Heart left ventricle (tissue), 16 donors: ENCODE results near the gene B4GALT1. TPM values are rescaled to one million over a fixed set of nuclear protein-coding genes. Genes with fewer than 3 reads are reported as not detected.

Source experiments
- ATAC-seq, 4 donors: fragments of 200-7000 bp; cut with Tn5 transposase; one replicate each; pipeline ENCODE4 v1.9.1; 2020 to 2022; ENCODE audit warnings: moderate library complexity in 4 of 4, mild to moderate bottlenecking in 3 of 4, moderate number of reproducible peaks in 1 of 4
- DNase-seq, 5 donors: peaks; one replicate each; pipeline ENCODE4 v3.0.0-alpha.2; 2020
- H3K27ac ChIP-seq, 12 donors: fragments of 200-600 bp; sonication (generic) in 4 of 12; one replicate each; pipeline versions ENCODE4 v1.5.0 to v1.8.0; 2016 to 2022; ENCODE audit warnings: mild to moderate bottlenecking in 2 of 12
- H3K27me3 ChIP-seq, 9 donors: fragments of 200-600 bp; sonication (generic) in 2 of 9; one replicate each; pipeline versions ENCODE4 v1.5.1 to v1.8.0; 2016 to 2022; ENCODE audit warnings: mild to moderate bottlenecking in 3 of 9
- H3K36me3 ChIP-seq, 9 donors: fragments of 200-600 bp; sonication (generic) in 2 of 9; one replicate each; pipeline versions ENCODE4 v1.5.0 to v1.8.0; 2018 to 2022; ENCODE audit warnings: mild to moderate bottlenecking in 2 of 9
- H3K4me1 ChIP-seq, 12 donors: fragments of 200-600 bp; sonication (generic) in 4 of 12; one replicate each; pipeline versions ENCODE4 v1.5.0 to v1.8.0; 2016 to 2022; ENCODE audit warnings: mild to moderate bottlenecking in 3 of 12
- H3K4me3 ChIP-seq, 12 donors: fragments of 200-600 bp; sonication (generic) in 4 of 12; one replicate each; pipeline versions ENCODE4 v1.5.0 to v1.8.0; 2017 to 2022; ENCODE audit warnings: mild to moderate bottlenecking in 9 of 12, moderate library complexity in 4 of 12
- H3K9me3 ChIP-seq, 12 donors: fragments of 200-600 bp; sonication (generic) in 4 of 12; one replicate each; pipeline versions ENCODE4 v1.5.0 to v1.8.0; 2016 to 2022; ENCODE audit warnings: mild to moderate bottlenecking in 1 of 12
- POLR2A ChIP-seq, 2 donors: fragments of 450-650 bp; IDR thresholded peaks; one replicate each; pipeline ENCODE4 v1.6.1; 2017; ENCODE audit warnings: antibody characterized with exemption in 2 of 2, mild to moderate bottlenecking in 2 of 2, moderate library complexity in 2 of 2
- WGBS, 4 donors: extraction: QIAGEN DNeasy Blood & Tissue Kit in 2 of 4; methylation state at CpG; one replicate each; pipeline versions ENCODE4 v1.1.5 to v1.1.7; 2013 to 2018; 5-methylcytosine and 5-hydroxymethylcytosine counted together
- intact Hi-C, 10 donors: fragments of 100-400 bp; cut with DNase I; formaldehyde crosslinking; loops; one replicate each; pipeline versions ENCODE4 v1.11.1 to v1.14.2; 2022
- polyA plus RNA-seq, 2 donors: library from polyadenylated mRNA; stranded (reverse); fragments of 200-250 nt; gene quantifications; one replicate each; pipeline ENCODE4 v1.2.3, GENCODE V29; 2013
- total RNA-seq, 9 donors: library from RNA; depleted of rRNA in 2 of 9; stranded (reverse); fragments of >200 nt in 2 of 9; fragmentation: NEBNext Ultra II Directional in 3 of 9; extraction: Animal tissue kit (Norgen Biotek cat#: 25700) in 3 of 9; gene quantifications; one replicate each; pipeline versions ENCODE4 v1.1.0 to v1.2.4, GENCODE V29; 2016 to 2023
- TF ChIP-seq, protein P1 (sequence below), 12 donors: fragments of 200-600 bp; sonication (generic) in 4 of 12; IDR thresholded peaks; one replicate each; pipeline versions ENCODE4 v1.5.0 to v1.8.0; 2018 to 2022; ENCODE audit warnings: antibody characterized with exemption in 12 of 12, mild to moderate bottlenecking in 5 of 12
- donor health status: ischemic (EF 13 %, LVEDD 7.1; RV severe dilation, severe dysfunction).
- donor health status: healthy with polysubstance abuse.
- donor health status: DM: no; HTN: yes; CAD: no.
- donor health status: DM: no; HTN: no; CAD: no.
- donor health status: ischemic (EF 25% LVEDD 6.9; RV normal size, moderate dysfunction).
- donor health status: ischemic (EF 25% LVEDD 5.7; RV mildly dilated, moderate dysfunction).
- donor health status: healthy.
- donor health status: DM: yes; HTN: yes; CAD: no.
- donor health status: ischemic (EF 35%, LVEDD 5.7; RV mildly dilated, moderate dysfunction).
- donor health status: nonischemic (EF 11% LVEDD 7.7; RV severe dilation, severe dysfunction).
- donor health status: DM: yes; HTN: yes; CAD: no.
- donor health status: PGD.
- donor health status: ischemic (EF 29% LVEDD 5.4; RV normal size, mild dysfunction).
- donor health status: nonischemic (EF 23%, LVEDD 6.1; RV moderate dilation, normal function).

The B4GALT1 gene
- total and polyA plus RNA-seq, 11 donors: 10.6 to 73.3 (median 38.4) TPM

DNA sequence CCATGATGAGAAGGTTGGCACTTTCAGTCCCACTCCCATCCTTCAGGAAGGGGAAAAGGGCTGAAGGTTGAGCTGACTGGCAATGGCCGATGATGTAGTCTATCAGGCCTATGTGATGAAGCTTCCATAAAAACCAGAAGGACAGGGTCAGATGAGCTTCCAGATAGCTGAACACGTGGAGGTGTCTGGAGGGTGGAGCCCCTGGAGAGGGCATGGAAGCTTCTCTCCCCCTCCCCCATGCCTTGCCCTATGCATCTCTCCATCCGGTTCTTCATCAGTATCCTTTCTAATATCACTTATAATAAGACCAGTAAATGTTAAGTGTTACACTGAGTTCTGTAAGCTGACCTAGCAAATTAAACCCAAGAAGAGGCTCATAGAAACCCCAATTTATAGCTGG is 58.0 kb downstream of the B4GALT1 start:
- H3K27ac ChIP-seq: peak overlapping the region in 1 of 12 donors; percentile 34
- no peak for ATAC-seq

DNA sequence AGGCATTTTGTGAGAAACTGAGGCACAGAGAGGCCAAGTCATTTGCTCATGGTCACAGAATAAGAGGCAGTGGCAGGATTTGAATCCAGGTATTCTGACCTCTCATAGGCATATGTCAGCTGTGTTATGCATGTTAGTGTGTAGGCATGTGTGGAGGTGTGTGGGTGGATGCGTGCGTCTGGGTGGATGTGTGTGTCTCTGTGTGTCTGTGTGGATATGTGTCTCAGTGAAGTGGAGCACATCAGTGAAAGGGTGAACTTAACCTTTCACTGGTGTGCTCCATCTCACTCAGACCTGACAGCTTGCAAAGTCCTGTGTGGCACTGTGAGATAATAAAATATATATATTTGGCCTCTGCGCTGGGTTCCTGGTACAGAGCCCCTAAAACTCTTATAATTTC is 58.7 kb downstream of the B4GALT1 start:
- Histone ChIP-seq H3K4me3 (no peak overlapping the region), H3K27me3 (no peaks in the 10 kb centered on the region), H3K4me1 (peaks cover 7 to 49% (median 25%) of the 10 kb centered on the region in 12 donors), H3K27ac (peak overlapping the region in 1 of 12 donors; percentile 84), H3K9me3 (no peaks in the 10 kb centered on the region), H3K36me3 (peaks cover 3 to 45% (median 34%) of the 10 kb centered on the region in 9 donors)
- ATAC-seq (no peak), DNase-seq (no peak)
- TF ChIP-seq, protein P1, sequence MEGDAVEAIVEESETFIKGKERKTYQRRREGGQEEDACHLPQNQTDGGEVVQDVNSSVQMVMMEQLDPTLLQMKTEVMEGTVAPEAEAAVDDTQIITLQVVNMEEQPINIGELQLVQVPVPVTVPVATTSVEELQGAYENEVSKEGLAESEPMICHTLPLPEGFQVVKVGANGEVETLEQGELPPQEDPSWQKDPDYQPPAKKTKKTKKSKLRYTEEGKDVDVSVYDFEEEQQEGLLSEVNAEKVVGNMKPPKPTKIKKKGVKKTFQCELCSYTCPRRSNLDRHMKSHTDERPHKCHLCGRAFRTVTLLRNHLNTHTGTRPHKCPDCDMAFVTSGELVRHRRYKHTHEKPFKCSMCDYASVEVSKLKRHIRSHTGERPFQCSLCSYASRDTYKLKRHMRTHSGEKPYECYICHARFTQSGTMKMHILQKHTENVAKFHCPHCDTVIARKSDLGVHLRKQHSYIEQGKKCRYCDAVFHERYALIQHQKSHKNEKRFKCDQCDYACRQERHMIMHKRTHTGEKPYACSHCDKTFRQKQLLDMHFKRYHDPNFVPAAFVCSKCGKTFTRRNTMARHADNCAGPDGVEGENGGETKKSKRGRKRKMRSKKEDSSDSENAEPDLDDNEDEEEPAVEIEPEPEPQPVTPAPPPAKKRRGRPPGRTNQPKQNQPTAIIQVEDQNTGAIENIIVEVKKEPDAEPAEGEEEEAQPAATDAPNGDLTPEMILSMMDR (IDR thresholded peaks at IDR 0.05): no peak
- no peak for TF ChIP-seq POLR2A (IDR thresholded peaks at IDR 0.05)
- intact Hi-C loops: loop anchor here in 6 of 10 donors (2.0 to 10.0 kb wide), 4 partner anchors 30 to 64 kb away; partner anchors contain the start of gene B4GALT1 (in 5 of the 6)
- 87 to 97% (median 91%) methylated on average over 3 of the region's 3 CpGs for WGBS, 4 donors

More for the DNA sequence above, 58.0 kb downstream of the B4GALT1 start:
- Histone ChIP-seq H3K27me3 (no peaks in the 10 kb centered on the region), H3K36me3 (peaks cover 3 to 52% (median 40%) of the 10 kb centered on the region in 9 donors), H3K4me1 (peaks cover 7 to 49% (median 24%) of the 10 kb centered on the region in 12 donors), H3K4me3 (no peak overlapping the region), H3K9me3 (no peaks in the 10 kb centered on the region)
- TF ChIP-seq, protein P1 (IDR thresholded peaks at IDR 0.05): no peak
- no peak for TF ChIP-seq POLR2A (IDR thresholded peaks at IDR 0.05)
- intact Hi-C loops: loop anchor here in 6 of 10 donors (2.0 to 10.0 kb wide), 4 partner anchors 30 to 63 kb away; partner anchors contain the start of gene B4GALT1 (in 5 of the 6)
- DNase-seq: no peak
- 68 to 80% (median 72%) methylated on average over 3 of the region's 3 CpGs for WGBS, 4 donors

DNA sequence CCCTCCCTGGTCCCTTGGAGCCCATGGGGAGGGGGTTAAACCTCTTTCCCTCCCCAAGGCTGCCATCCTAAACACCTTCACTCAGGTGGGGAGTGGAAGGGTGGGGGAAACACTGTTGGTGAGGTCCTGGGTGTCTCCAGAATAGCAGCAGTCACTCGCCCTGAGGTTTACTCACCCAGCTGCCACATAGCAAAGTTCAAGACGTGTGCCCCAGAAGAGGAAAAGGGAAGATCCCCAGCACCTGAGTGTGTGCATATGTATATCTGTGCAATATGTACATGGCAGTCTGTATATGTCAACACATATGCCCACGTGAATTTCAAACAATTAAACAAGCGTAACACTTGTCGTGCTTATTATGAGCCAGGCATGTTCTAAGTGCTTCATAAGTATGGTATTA is 59.4 kb downstream of the B4GALT1 start:
- peaks cover 3 to 38% (median 27%) of the 10 kb centered on the region in 9 donors for H3K36me3 ChIP-seq
- intact Hi-C loops: loop anchor here in 7 of 10 donors (2.0 to 10.0 kb wide), 5 partner anchors 31 to 65 kb away; partner anchors contain the start of gene B4GALT1 (in 6 of the 7)
- no peak for ATAC-seq

More for the DNA sequence above, 59.4 kb downstream of the B4GALT1 start:
- peaks cover 7 to 56% (median 30%) of the 10 kb centered on the region in 12 donors for H3K4me1 ChIP-seq
- 53 to 66% (median 63%) methylated on average over 4 to 5 of the region's 5 CpGs for WGBS, 4 donors
- no peaks in the 10 kb centered on the region for H3K9me3 ChIP-seq
- TF ChIP-seq POLR2A (IDR thresholded peaks at IDR 0.05): no peak
- TF ChIP-seq, protein P1 (IDR thresholded peaks at IDR 0.05): no peak
- no peak overlapping the region for H3K4me3 ChIP-seq
- DNase-seq: no peak
- no peaks in the 10 kb centered on the region for H3K27me3 ChIP-seq
- H3K27ac ChIP-seq: peak overlapping the region; percentile 62 to 93 (median 79)
